GM12892 (cell line): ENCODE measurements around the gene DRC1.

Experiments used
- POLR2A ChIP-seq: IDR thresholded peaks from 2 replicates; pipeline ENCODE4 v1.6.1; 2011; ENCODE audit warnings: low read depth, low read length, control low read depth
- POLR2AphosphoS5 ChIP-seq: IDR thresholded peaks from 2 replicates; pipeline ENCODE4 v1.6.1; 2011; ENCODE audit warnings: low read depth, low read length, control low read depth
- TAF1 ChIP-seq: IDR thresholded peaks from 2 replicates; pipeline ENCODE4 v1.6.1; 2011; ENCODE audit warnings: low read depth, mild to moderate bottlenecking, control low read depth, low read length, borderline replicate concordance

DNA sequence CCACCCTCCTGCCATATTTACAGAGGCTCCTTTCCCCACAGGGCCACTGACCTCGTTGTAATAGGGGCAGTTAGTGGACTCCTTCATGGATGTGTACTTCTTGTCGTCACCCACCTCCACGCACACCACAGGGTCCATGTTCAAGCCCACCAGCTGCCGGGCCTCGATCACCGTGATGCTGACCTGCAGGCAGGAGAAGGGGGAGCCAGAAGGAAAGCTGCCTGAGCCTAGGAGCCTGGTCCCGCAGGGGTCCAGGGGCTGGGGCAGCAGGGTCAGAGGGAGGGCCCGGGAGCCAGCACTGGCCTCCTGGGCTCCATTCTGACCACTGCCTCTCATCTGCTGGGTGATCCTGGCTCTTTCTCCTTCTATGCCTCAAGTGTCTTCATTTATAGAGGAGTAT is 93.2 kb downstream of the DRC1 start:
- TF ChIP-seq POLR2A, result no peak
- no peak for TF ChIP-seq POLR2AphosphoS5
- no peak for TF ChIP-seq TAF1
